ENCODE data around the gene SPEM1. TPM values are rescaled to one million over a fixed set of nuclear protein-coding genes. Genes with fewer than 3 reads are reported as not detected.
A peak's percentile ranks its signal among the peaks of the same experiment; 100 is the strongest.

The SPEM1 gene, protein sequence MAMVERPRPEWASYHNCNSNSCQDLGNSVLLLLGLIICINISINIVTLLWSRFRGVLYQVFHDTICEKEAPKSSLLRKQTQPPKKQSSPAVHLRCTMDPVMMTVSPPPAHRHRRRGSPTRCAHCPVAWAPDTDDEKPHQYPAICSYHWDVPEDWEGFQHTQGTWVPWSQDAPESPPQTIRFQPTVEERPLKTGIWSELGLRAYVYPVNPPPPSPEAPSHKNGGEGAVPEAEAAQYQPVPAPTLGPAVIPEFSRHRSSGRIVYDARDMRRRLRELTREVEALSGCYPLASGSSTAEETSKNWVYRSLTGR
- not detected for total RNA-seq

DNA sequence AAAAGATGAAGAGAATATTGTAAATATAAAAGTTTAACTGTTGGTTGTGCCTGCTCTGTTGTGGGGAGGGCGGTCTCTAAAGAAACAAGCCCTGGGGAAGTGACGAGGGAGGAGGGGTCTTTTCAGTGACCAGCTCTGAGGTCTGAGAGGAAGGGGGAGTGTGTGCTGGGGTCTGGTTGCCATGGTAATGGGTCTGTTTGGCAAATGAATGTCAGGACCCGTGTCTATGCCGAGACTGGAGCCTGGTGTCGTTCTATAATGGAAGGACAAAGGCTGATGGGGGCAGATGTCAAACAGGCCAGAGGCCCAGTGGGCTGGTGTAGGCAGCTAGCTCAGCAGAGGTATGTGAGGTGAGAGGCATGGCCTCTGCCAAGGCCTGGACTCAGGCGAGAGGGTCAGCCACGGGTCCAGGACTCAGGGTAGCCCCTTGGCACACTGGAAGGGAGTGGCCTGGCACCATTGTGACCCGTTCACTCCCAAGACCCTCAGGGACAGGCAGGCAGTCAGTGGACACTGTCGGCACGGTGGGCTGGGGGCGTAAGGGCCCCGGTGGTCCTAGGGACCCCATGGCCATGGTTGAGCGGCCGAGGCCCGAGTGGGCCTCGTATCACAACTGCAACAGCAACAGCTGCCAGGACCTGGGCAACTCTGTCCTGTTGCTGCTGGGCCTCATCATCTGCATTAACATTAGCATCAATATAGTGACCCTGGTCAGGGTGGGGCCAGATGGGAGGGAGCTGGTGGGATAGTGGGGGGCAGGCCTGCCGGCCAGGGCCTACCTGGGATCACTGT is at the start of gene SPEM1:
SPEM1 (plus strand) TSS at position 506 of the 792 bp plus-strand sequence; CDS start at position 567, 61 bp downstream.
- DNase-seq (ENCODE audit: low spot score): no peak

GRCh38 chr17:7370853-7371252 is 49.3 kb upstream of the SPEM1 start:
- no peak for DNase-seq (ENCODE audit: low spot score)

DNA sequence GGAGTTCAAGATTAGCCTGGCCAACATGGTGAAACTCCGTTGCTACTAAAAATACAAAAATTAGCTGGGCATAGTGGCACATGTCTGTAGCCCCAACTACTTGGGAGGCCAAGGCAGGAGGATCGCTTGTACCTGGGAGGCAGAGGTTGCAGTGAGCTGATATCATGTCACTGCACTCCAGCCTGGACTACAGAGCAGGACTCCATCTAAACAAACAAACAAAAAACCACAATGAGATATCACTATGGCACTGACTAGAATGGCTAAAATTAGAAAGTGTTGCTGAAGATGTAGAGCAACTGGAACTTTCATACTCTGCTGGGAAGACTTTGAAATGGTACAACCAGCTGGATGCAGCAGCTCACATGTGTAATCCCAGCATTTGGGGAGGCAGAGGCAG is 45.8 kb upstream of the SPEM1 start:
- no peak for DNase-seq (ENCODE audit: low spot score)

- DNase-seq (ENCODE audit: low spot score): no peak
Observed at GRCh38 chr17:7379134-7379533, 41.0 kb upstream of the SPEM1 start.

DNA sequence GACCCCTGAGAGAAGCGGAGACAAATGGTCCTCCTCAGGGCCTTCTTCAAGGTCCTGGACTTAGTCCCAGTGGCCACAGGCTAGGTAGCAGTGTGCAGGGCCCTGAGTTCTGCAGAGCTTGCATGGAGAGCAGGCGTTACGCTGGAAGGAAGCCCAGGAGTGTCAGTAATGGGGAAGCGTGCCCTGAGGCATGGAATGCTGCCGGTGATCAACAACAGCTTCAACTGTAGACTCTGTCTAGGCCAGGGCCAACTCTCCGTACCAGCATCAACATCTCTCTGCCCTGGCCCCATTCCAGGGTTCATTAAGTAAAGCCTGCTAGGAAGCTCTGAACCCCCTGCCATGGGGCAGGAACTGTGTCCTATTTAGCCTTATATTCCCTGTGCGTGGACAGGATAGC is 39.8 kb upstream of the SPEM1 start:
- peak; percentile 66 for DNase-seq (ENCODE audit: low spot score)

- peak; percentile 80 for DNase-seq (ENCODE audit: low spot score)
Observed at GRCh38 chr17:7380855-7381683, 39.1 kb upstream of the SPEM1 start, which contains the start of gene TNK1. Gene TNK1 (plus strand): TSS chr17:7381089. CDS start chr17:7382927, 1,838 bp downstream.

GRCh38 chr17:7382901-7383300 is 37.2 kb upstream of the SPEM1 start:
- no peak for DNase-seq (ENCODE audit: low spot score)

DNA sequence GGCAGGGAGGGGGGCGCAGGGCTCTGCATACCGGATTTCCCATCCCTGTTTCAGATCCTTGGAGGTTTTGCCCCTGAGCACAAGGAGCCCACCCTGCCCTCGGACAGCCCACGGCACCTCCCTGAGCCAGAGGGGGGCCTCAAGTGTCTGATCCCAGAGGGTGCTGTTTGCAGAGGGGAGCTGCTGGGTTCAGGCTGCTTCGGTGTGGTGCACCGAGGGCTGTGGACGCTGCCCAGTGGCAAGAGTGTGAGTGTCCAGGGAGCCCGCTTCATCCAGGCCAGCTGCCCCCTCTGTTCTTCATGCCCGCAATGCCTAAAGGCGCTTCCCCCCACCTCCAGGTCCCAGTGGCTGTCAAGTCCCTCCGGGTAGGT is 36.8 kb upstream of the SPEM1 start:
- no peak for DNase-seq (ENCODE audit: low spot score)

GRCh38 chr17:7383742-7384488 is 36.2 kb upstream of the SPEM1 start:
- DNase-seq (ENCODE audit: low spot score): no peak

DNA sequence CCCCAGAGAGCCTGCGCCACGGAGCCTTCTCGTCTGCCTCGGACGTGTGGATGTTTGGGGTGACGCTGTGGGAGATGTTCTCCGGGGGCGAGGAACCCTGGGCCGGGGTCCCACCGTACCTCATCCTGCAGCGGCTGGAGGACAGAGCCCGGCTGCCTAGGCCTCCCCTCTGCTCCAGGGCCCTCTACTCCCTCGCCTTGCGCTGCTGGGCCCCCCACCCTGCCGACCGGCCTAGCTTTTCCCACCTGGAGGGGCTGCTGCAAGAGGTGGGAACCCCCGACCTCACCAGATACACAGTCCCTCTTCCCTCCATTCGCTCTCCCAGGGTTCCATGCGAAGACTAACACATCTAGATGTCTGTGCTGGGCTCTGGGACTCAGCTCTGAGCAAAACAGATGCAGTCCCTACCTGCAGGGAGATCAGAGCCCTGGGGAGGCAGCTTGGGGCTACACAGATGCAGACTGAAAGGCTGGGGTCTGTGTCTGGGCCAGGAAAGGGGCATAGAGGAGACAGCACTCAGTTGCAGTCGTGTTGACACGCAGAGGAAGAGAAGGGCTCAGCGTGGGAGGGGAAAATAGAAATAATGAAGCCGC is 35.5 kb upstream of the SPEM1 start:
- no peak for DNase-seq (ENCODE audit: low spot score)

GRCh38 chr17:7388856-7389255 is 31.3 kb upstream of the SPEM1 start:
- DNase-seq (ENCODE audit: low spot score): no peak

GRCh38 chr17:7389924-7390910 is 29.9 kb upstream of the SPEM1 start:
- DNase-seq (ENCODE audit: low spot score): no peak

DNA sequence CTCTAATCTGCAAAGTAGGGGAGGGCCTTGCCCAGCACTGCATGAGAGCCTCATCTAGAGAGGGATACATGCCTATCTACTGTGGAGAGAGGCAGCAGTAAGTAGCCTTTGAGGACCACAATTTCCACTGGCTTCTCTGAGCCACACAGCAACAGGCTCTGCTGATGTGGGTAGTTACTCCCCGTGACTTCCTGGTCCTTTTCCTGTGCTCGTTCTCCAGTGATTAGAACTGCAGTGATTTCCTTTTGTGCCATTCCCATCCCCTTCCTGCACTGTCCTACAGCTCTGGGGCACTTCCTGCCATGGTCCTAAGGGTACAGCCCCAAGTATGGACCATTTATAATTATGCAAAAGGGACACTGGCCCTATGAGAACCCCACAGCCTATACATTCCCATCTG is 28.8 kb upstream of the SPEM1 start:
- DNase-seq (ENCODE audit: low spot score): no peak

DNA sequence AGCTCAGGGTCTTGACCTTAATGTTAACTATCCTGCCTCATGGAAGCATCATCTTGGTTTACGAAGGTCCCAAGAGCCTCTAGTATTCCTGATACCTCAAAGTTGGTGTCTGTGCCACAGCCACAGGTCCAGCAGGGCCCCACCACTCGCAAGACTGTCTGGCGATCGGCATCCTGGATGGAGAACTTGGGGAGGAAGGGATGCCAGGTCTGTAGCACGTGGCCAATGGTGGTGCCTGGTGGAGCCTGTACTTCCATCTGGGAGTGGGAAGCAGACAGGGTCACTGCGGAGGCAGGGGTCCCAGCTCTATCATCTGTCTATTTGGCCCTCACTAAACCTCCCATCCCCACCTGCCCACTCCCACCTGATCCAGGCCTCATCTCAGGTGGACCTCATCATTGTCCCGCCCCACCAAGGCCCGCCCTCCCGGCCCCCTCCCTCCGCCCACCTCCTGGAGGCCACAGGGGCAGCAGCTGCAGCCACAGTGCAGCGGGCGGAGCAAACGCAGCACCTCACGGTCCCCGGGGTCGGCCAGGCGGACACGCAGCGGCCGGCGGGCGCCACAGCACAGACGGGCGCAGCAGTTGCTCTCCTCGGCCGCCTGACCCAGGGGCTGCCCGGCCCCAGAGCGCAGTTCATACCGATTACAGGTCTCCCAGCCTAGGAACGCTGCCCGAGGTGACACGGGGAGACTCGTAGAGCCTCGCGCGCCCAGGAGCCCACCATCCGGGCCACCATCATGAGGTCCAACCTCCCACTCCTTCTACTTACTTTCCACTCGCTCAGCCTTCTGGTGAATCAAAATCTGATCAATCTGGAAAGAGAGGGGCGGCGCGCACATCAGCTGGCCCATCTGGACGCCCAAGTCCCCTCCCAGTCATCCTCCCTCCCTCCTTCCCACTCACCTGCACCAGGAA is 27.2 kb upstream of the SPEM1 start:
- DNase-seq (ENCODE audit: low spot score): no peak

DNA sequence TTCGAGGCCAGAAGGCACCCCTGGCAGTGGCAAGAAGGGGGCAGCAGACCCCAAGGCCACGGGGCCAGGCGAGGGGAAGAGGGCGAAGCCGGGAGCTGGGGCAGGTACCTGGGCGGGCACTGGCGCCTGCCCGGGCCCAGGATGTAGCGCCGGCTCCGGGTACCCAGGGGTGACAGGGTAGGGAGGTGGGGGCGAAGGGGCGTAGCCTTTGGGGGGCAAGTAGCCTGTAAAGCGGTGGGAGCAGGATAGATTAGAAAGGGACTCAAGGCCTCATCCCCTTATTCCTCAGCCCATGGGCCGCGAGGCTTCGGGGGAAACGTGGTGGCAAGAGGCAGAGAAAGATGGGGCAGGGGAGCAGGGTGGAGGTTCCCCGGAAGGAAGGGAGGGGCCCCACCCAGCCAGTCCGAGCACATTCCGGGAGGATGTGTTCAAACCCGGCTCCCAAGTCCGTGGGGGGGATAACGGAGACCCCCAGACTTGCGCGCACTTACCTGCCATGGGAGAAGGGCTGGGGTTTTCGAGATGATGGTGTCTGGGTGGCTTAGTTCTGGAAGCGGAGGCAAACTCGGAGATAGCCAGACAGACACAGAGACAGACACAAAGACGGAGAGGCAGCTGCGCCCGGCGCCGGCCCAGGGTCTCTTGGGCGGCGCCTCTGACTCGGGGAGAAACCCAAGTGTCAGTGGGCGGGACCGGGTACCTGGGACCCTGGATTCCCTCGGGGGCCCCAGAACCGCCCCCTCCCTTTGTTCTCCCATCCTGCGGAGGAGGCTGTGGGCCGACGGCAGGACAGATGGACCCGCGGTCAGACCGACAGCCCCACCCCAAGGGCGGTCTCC is 26.3 kb upstream of the SPEM1 start:
- no peak for DNase-seq (ENCODE audit: low spot score)

DNA sequence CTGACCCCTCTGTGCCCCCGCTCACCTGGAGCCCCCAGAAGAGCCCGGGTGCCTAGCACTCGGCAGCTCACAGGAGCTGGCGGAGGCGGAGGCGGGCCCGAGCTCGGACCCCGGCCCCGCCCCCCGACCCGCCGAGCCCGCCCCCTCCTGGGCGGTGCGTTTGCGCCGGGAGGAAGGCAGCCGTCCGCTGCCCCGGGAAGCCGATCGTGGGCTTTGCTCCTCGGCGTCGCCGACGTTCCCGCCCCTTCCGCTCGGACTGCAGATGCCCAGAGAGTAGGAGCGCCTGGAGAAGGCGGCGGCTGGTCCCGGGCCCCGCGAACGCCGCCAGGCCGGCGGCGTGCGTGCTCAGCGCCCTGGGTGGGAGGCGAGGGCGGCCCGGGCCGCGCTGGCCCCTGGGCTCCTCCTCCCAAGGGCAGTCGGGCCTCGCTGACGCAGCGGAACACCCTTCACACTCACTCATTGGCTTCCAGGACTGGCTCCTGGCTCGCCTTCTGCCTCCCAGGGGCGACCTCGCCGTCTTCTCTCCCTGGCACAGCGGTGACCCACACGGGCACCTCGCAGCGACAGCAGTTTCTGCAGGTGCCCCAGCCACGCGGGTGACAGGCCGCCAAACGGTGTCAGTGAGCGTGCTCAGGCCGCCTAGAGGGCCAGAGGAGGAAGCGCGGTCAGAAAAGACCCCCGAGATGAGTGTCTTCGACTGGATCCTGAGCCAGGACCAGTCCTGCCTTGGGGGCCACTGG is 25.5 kb upstream of the SPEM1 start, which contains the start of gene PLSCR3:
PLSCR3 (minus strand) TSS at position 74 of the 740 bp plus-strand sequence. CDS start 415 bp downstream, outside the sequence.
- peak; percentile 90 for DNase-seq (ENCODE audit: low spot score)

GRCh38 chr17:7396147-7396546 is 24.0 kb upstream of the SPEM1 start:
- DNase-seq (ENCODE audit: low spot score): no peak

Measured in ureter (tissue), 1 donor.